GM12801 (cell line): ENCODE results near the gene OGFOD3.

Source experiments
- CTCF ChIP-seq: IDR thresholded peaks from one replicate; pipeline ENCODE4 v1.5.1; 2011; ENCODE audit warnings: control low read depth; ENCODE audit not compliant: insufficient read length; ENCODE audit errors: extremely low read depth

The OGFOD3 gene

GRCh38 chr17:82402865-82403264 is 15.5 kb downstream of the OGFOD3 start:
- TF ChIP-seq CTCF, result no peak

GRCh38 chr17:82400830-82401229 is 17.6 kb downstream of the OGFOD3 start:
- no peak for TF ChIP-seq CTCF

DNA sequence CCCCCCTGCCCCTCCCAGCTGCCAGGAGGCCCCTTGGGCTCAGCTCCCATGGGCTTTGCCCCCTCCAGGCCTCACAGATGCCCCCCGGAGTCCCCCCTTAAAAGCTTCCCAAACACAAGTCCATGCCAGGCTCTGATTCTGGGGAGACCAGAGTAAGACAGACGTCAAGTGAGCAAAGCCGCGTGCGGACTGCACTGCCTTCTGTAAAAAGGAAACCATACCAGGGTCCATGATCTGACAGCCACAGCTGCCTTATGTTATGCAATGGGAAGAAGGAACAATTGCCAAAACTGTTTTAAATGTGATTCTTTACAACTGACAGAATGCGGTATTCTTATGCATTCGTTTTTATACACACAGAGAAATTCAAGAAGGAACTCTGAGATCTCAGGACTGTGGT is 18.2 kb downstream of the OGFOD3 start:
- TF ChIP-seq CTCF, result no peak

GRCh38 chr17:82399601-82400101 is 18.7 kb downstream of the OGFOD3 start:
- TF ChIP-seq CTCF, result no peak

- no peak for TF ChIP-seq CTCF
Observed at GRCh38 chr17:82399041-82399441, 19.3 kb downstream of the OGFOD3 start.

- TF ChIP-seq CTCF, result no peak
Observed at GRCh38 chr17:82397449-82398335, 20.7 kb downstream of the OGFOD3 start.

GRCh38 chr17:82396601-82397435 is 21.6 kb downstream of the OGFOD3 start:
- no peak for TF ChIP-seq CTCF
